HepG2 (cell line): ENCODE data around the gene PET100. TPM values are rescaled to one million over a fixed set of nuclear protein-coding genes. Genes with fewer than 3 reads are reported as not detected.

ENCODE experiments used
- BATF2 ChIP-seq: sonication (generic); formaldehyde crosslinking; IDR thresholded peaks from 2 replicates; pipeline ENCODE4 v1.8.0; 2022; ENCODE audit warnings: mild to moderate bottlenecking, missing genetic modification reagents, moderate library complexity
- DNMT1 ChIP-seq: sonication (generic); formaldehyde crosslinking; IDR thresholded peaks from 2 replicates; pipeline ENCODE4 v1.5.1; 2020; ENCODE audit warnings: mild to moderate bottlenecking, missing genetic modification reagents
- ELK4 ChIP-seq: sonication (generic); formaldehyde crosslinking; IDR thresholded peaks from 2 replicates; pipeline ENCODE4 v1.9.0; 2021; ENCODE audit warnings: missing genetic modification reagents, borderline replicate concordance
- ERF ChIP-seq: IDR thresholded peaks from 2 replicates; pipeline ENCODE4 v1.6.1; 2018; ENCODE audit warnings: missing biosample characterization, missing genetic modification reagents
- ESRRA ChIP-seq: sonication (generic); formaldehyde crosslinking; IDR thresholded peaks from 2 replicates; pipeline ENCODE4 v1.5.1; 2020; ENCODE audit warnings: mild to moderate bottlenecking, low read depth, missing genetic modification reagents
- ISX ChIP-seq: sonication (generic); formaldehyde crosslinking; conservative IDR thresholded peaks from 2 replicates; pipeline ENCODE4 v1.5.0; 2020; ENCODE audit warnings: missing genetic modification reagents
- MBD4 ChIP-seq: IDR thresholded peaks from 2 replicates; pipeline ENCODE4 v1.6.1; 2012; ENCODE audit warnings: low read length, inconsistent platforms, borderline replicate concordance
- MTA1 ChIP-seq: sonication (generic); formaldehyde crosslinking; IDR thresholded peaks from 2 replicates; pipeline ENCODE4 v1.4.0; 2020; ENCODE audit warnings: missing genetic modification reagents, mild to moderate bottlenecking, borderline replicate concordance
- MZF1 ChIP-seq: sonication (generic); formaldehyde crosslinking; IDR thresholded peaks from 2 replicates; pipeline ENCODE4 v1.8.1; 2023; ENCODE audit warnings: mild to moderate bottlenecking, missing genetic modification reagents, borderline replicate concordance
- NFIC ChIP-seq: IDR thresholded peaks from 2 replicates; pipeline ENCODE4 v1.6.1; 2012; ENCODE audit warnings: mild to moderate bottlenecking, low read length, inconsistent platforms
- NONO ChIP-seq, 2 experiments: fragments of 450-650 bp in 1 of 2; sonication (generic) in 1 of 2; formaldehyde crosslinking in 1 of 2; IDR thresholded peaks in 1 of 2; conservative IDR thresholded peaks in 1 of 2; 2 replicates each; pipeline versions ENCODE4 v1.6.1 to v1.8.0; 2017 to 2022; ENCODE audit warnings: mild to moderate bottlenecking in 1 of 2, missing genetic modification reagents in 1 of 2, moderate library complexity in 1 of 2
- SKIL ChIP-seq: sonication (generic); formaldehyde crosslinking; IDR thresholded peaks from 2 replicates; pipeline ENCODE4 v1.8.0; 2022; ENCODE audit warnings: missing genetic modification reagents, mild to moderate bottlenecking, moderate library complexity, borderline replicate concordance
- SRSF9 ChIP-seq: fragments of 200-400 bp; formaldehyde crosslinking; IDR thresholded peaks from 2 replicates; pipeline ENCODE4 v1.6.1; 2018; ENCODE audit warnings: borderline replicate concordance, mild to moderate bottlenecking, low read depth, low read length; ENCODE audit not compliant: insufficient read depth, poor library complexity, severe bottlenecking
- TRIM22 ChIP-seq: fragments of 450-650 bp; IDR thresholded peaks from 2 replicates; pipeline ENCODE4 v1.6.1; 2017
- ZNF484 ChIP-seq: sonication (generic); formaldehyde crosslinking; IDR thresholded peaks from 2 replicates; pipeline ENCODE4 v1.5.1; 2020; ENCODE audit warnings: mild to moderate bottlenecking, low read depth, missing genetic modification reagents, borderline replicate concordance
- ZNF557 ChIP-seq: sonication (generic); formaldehyde crosslinking; IDR thresholded peaks from 2 replicates; pipeline ENCODE4 v1.4.0; 2020; ENCODE audit warnings: missing genetic modification reagents
- ZNF597 ChIP-seq: sonication (generic); formaldehyde crosslinking; IDR thresholded peaks from 2 replicates; pipeline ENCODE4 v1.5.0; 2020; ENCODE audit warnings: missing genetic modification reagents
- ZNF772 ChIP-seq: sonication (generic); formaldehyde crosslinking; IDR thresholded peaks from 2 replicates; pipeline ENCODE4 v1.5.0; 2020; ENCODE audit warnings: mild to moderate bottlenecking, missing genetic modification reagents
- ZNF850 ChIP-seq: sonication (generic); formaldehyde crosslinking; conservative IDR thresholded peaks from 2 replicates; pipeline ENCODE4 v1.9.0; 2021; ENCODE audit warnings: mild to moderate bottlenecking, missing genetic modification reagents
- polyA plus RNA-seq, 8 experiments: library from polyadenylated mRNA; depleted of rRNA in 3 of 8; stranded (reverse) in 7 of 8; unstranded in 1 of 8; fragments of >200 nt; fragmentation: Illumina TruSeq in 4 of 8; extraction: Trizol in 4 of 8; gene quantifications; 2 replicates each; pipeline versions ENCODE4 v1.2.1 to v1.2.3, GENCODE V29; 2011 to 2016; ENCODE audit warnings: low read depth in 4 of 8, missing spikeins in 1 of 8, mixed read lengths in 1 of 8; ENCODE audit not compliant: insufficient read depth in 1 of 8
- total RNA-seq, 5 experiments: library from RNA; depleted of rRNA; stranded (reverse); fragments of >200 nt; fragmentation: Illumina TruSeq; extraction: Trizol; gene quantifications; 2 replicates each; pipeline ENCODE4 v1.2.3, GENCODE V29; 2016; ENCODE audit warnings: low read depth in 1 of 5
- TF ChIP-seq, protein P1 (sequence below): sonication (generic); formaldehyde crosslinking; IDR thresholded peaks from 2 replicates; pipeline ENCODE4 v1.8.0; 2023; ENCODE audit warnings: mild to moderate bottlenecking, missing genetic modification reagents
- TF ChIP-seq, protein P2 (sequence below): sonication (generic); formaldehyde crosslinking; conservative IDR thresholded peaks from 2 replicates; pipeline ENCODE4 v1.4.0; 2020; ENCODE audit warnings: missing genetic modification reagents

PET100 gene
- total and polyA plus RNA-seq, 2 of the 13 experiments (the other 11 are each of a cell fraction or from before 2014, with no cell fraction given): 22.3 to 66.5 TPM

- peak; percentile 94 for TF ChIP-seq SKIL (CRISPR knock-in tag)
- no peak for TF ChIP-seq ZNF557 (CRISPR knock-in tag)
- TF ChIP-seq TRIM22: no peak
- no peak for TF ChIP-seq NONO (IDR thresholded peaks at IDR 0.05)
- TF ChIP-seq NONO (CRISPR knock-in tag; conservative IDR thresholded peaks at IDR 0.05): peak; percentile 87
- TF ChIP-seq SRSF9: no peak
- TF ChIP-seq MZF1 (CRISPR knock-in tag): no peak
- TF ChIP-seq ZNF484: no peak
- TF ChIP-seq ESRRA (CRISPR knock-in tag): no peak
- 0 out of 2 replicates have a peak, but pooled peaks have one; percentile 59 for TF ChIP-seq ZNF772
- TF ChIP-seq ELK4 (CRISPR knock-in tag): no peak
- TF ChIP-seq MTA1: peak; percentile 78; the same call in 1 of the 2 replicates
- TF ChIP-seq, protein P1, sequence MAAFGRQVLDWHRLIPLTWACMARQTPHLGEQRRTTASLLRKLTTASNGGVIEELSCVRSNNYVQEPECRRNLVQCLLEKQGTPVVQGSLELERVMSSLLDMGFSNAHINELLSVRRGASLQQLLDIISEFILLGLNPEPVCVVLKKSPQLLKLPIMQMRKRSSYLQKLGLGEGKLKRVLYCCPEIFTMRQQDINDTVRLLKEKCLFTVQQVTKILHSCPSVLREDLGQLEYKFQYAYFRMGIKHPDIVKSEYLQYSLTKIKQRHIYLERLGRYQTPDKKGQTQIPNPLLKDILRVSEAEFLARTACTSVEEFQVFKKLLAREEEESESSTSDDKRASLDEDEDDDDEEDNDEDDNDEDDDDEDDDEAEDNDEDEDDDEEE (CRISPR knock-in tag): no peak
- TF ChIP-seq ERF: peak; percentile 74
- TF ChIP-seq ZNF850 (CRISPR knock-in tag): 0 out of 2 replicates have a peak, but pooled peaks have one; percentile 71
- no peak for TF ChIP-seq MBD4
- TF ChIP-seq BATF2 (CRISPR knock-in tag): no peak
- peak; percentile 78 for TF ChIP-seq NFIC
- no peak for TF ChIP-seq ZNF597
- no peak for TF ChIP-seq ISX (CRISPR knock-in tag)
- TF ChIP-seq, protein P2, sequence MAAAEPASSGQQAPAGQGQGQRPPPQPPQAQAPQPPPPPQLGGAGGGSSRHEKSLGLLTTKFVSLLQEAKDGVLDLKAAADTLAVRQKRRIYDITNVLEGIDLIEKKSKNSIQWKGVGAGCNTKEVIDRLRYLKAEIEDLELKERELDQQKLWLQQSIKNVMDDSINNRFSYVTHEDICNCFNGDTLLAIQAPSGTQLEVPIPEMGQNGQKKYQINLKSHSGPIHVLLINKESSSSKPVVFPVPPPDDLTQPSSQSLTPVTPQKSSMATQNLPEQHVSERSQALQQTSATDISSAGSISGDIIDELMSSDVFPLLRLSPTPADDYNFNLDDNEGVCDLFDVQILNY (CRISPR knock-in tag): no peak
- no peak for TF ChIP-seq DNMT1 (CRISPR knock-in tag)
Observed at GRCh38 chr19:7652061-7652641, 22.6 kb downstream of the PET100 start (continued).
